Peyer's patch (tissue), 4 donors: ENCODE results near the gene MAN1A1.

ENCODE experiments used
- POLR2A ChIP-seq, 2 donors: fragments of 450-650 bp; IDR thresholded peaks; one replicate each; pipeline ENCODE4 v1.5.1; 2017; ENCODE audit warnings: antibody characterized with exemption in 2 of 2, mild to moderate bottlenecking in 2 of 2, moderate library complexity in 2 of 2
- TF ChIP-seq, protein P1 (sequence below), 6 experiments: fragments of 450-650 bp in 4 of 6; fragments of 200-600 bp in 2 of 6; sonication (generic) in 1 of 6; IDR thresholded peaks; one replicate each; pipeline ENCODE4 v1.5.1; 2017 to 2019; ENCODE audit warnings: antibody characterized with exemption in 6 of 6, mild to moderate bottlenecking in 3 of 6, moderate library complexity in 1 of 6

DNA sequence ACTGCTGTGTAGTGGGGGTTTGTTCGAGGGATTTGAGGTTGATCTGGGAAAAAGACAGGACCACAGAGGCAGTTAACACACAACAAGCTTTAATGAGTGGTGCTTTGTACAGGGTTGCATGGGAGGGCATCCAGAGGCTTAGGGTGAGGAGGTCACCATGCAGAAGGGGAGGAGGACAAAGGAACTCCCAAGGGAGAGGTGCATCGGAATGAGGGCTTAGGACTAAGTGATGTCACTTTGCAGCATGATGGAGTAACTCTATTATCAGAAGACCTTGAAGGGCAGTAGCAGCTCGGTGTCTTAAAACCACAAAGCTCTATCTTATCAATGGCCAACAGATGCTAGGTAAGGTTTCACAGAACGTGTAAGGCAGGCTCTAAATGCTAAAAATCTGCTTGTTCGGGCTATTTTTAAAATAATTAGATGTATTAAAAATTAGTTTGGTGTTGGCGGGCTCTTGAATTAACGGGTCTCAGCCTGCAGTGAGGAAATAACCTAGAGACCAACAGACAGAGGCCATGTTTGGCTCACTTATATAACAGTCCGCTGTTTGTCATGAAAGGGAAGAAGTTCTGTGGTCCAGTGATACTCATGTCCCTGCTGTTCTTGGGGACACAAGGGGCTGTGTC lies 37.9 kb downstream of the MAN1A1 start:
- TF ChIP-seq, protein P1, sequence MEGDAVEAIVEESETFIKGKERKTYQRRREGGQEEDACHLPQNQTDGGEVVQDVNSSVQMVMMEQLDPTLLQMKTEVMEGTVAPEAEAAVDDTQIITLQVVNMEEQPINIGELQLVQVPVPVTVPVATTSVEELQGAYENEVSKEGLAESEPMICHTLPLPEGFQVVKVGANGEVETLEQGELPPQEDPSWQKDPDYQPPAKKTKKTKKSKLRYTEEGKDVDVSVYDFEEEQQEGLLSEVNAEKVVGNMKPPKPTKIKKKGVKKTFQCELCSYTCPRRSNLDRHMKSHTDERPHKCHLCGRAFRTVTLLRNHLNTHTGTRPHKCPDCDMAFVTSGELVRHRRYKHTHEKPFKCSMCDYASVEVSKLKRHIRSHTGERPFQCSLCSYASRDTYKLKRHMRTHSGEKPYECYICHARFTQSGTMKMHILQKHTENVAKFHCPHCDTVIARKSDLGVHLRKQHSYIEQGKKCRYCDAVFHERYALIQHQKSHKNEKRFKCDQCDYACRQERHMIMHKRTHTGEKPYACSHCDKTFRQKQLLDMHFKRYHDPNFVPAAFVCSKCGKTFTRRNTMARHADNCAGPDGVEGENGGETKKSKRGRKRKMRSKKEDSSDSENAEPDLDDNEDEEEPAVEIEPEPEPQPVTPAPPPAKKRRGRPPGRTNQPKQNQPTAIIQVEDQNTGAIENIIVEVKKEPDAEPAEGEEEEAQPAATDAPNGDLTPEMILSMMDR (IDR thresholded peaks at IDR 0.05): no peak
- TF ChIP-seq POLR2A (IDR thresholded peaks at IDR 0.05): no peak
